WTC11 (cell line): ENCODE measurements around the gene IL4R. TPM values are rescaled to one million over a fixed set of nuclear protein-coding genes. Genes with fewer than 3 reads are reported as not detected.

Source experiments
- ATAC-seq: fragments of 200-7000 bp; cut with Tn5 transposase; 2 replicates; pipeline ENCODE4 v1.10.0; 2021; ENCODE audit warnings: mild to moderate bottlenecking, moderate library complexity
- CTCF ChIA-PET: fragments of 300-600 bp; sonication (Branson Sonifier 250); formaldehyde crosslinking; loops from one replicate; lab custom pipeline; 2021; ENCODE audit warnings: antibody characterized with exemption; lab: Charles Lee
- POLR2A ChIA-PET: fragments of 350-600 bp; sonication (Branson Sonifier 250); formaldehyde crosslinking; loops from one replicate; lab custom pipeline; 2021; ENCODE audit warnings: antibody characterized with exemption; lab: Charles Lee
- DNase-seq: peaks from one replicate; pipeline ENCODE4 v3.0.0; 2021; ENCODE audit warnings: low spot score
- H3K27ac Mint-ChIP-seq: 2 replicates; pipeline ENCODE4 v1.8.0; 2021; ENCODE audit warnings: mixed read lengths
- H3K27me3 Mint-ChIP-seq: 2 replicates; pipeline ENCODE4 v1.8.0; 2021; ENCODE audit warnings: low read depth, mild to moderate bottlenecking, moderate library complexity, mixed read lengths
- H3K36me3 Mint-ChIP-seq: 2 replicates; pipeline ENCODE4 v1.8.0; 2021; ENCODE audit warnings: mixed read lengths
- H3K4me1 Mint-ChIP-seq: 2 replicates; pipeline ENCODE4 v1.8.0; 2022; ENCODE audit warnings: mixed read lengths
- H3K4me3 Mint-ChIP-seq: 2 replicates; pipeline ENCODE4 v1.8.0; 2021; ENCODE audit warnings: mild to moderate bottlenecking, moderate library complexity, mixed read lengths
- H3K9me3 Mint-ChIP-seq: 2 replicates; pipeline ENCODE4 v1.8.0; 2021; ENCODE audit warnings: mixed read lengths
- ATF1 ChIP-seq: sonication (generic); formaldehyde crosslinking; IDR thresholded peaks from 2 replicates; pipeline ENCODE4 v1.8.1; 2023; ENCODE audit warnings: mild to moderate bottlenecking, moderate library complexity, missing genetic modification reagents
- ATF2 ChIP-seq: sonication (generic); formaldehyde crosslinking; IDR thresholded peaks from 2 replicates; pipeline ENCODE4 v1.8.1; 2022; ENCODE audit warnings: low read depth, missing genetic modification reagents, borderline replicate concordance
- CBFB ChIP-seq: sonication (generic); formaldehyde crosslinking; IDR thresholded peaks from 2 replicates; pipeline ENCODE4 v1.8.1; 2022; ENCODE audit warnings: mild to moderate bottlenecking, low read depth, missing genetic modification reagents
- ERG ChIP-seq: fragments of 250-450 bp; sonication (Bioruptor Pico); IDR thresholded peaks from 2 replicates; pipeline ENCODE4 v1.8.0; 2021; ENCODE audit warnings: mild to moderate bottlenecking
- ETV6 ChIP-seq: sonication (generic); formaldehyde crosslinking; IDR thresholded peaks from 2 replicates; pipeline ENCODE4 v1.8.1; 2022; ENCODE audit warnings: mild to moderate bottlenecking, missing genetic modification reagents
- GTF2I ChIP-seq: fragments of 250-450 bp; sonication (Bioruptor Pico); conservative IDR thresholded peaks from 2 replicates; pipeline ENCODE4 v1.4.0; 2021; ENCODE audit warnings: mild to moderate bottlenecking
- HMGA2 ChIP-seq: fragments of 250-450 bp; sonication (Bioruptor Pico); IDR thresholded peaks from 2 replicates; pipeline ENCODE4 v1.4.0; 2021; ENCODE audit warnings: mild to moderate bottlenecking, moderate library complexity
- JUN ChIP-seq: sonication (generic); formaldehyde crosslinking; IDR thresholded peaks from 2 replicates; pipeline ENCODE4 v1.8.0; 2023; ENCODE audit warnings: mild to moderate bottlenecking, missing genetic modification reagents
- MXD4 ChIP-seq: fragments of 250-450 bp; sonication (Bioruptor Pico); IDR thresholded peaks from 2 replicates; pipeline ENCODE4 v1.8.0; 2021; ENCODE audit warnings: mild to moderate bottlenecking, moderate library complexity, borderline replicate concordance
- OVOL2 ChIP-seq: fragments of 250-450 bp; sonication (Bioruptor Pico); IDR thresholded peaks from 2 replicates; pipeline ENCODE4 v1.9.0; 2021; ENCODE audit warnings: mild to moderate bottlenecking, borderline replicate concordance
- PREB ChIP-seq: sonication (generic); formaldehyde crosslinking; IDR thresholded peaks from 2 replicates; pipeline ENCODE4 v1.8.1; 2022; ENCODE audit warnings: mild to moderate bottlenecking, missing genetic modification reagents, moderate library complexity, borderline replicate concordance
- RORB ChIP-seq: fragments of 250-450 bp; sonication (Bioruptor Pico); IDR thresholded peaks from 2 replicates; pipeline ENCODE4 v1.9.0; 2021; ENCODE audit warnings: mild to moderate bottlenecking
- TCF7 ChIP-seq: sonication (generic); formaldehyde crosslinking; IDR thresholded peaks from 2 replicates; pipeline ENCODE4 v1.8.0; 2022; ENCODE audit warnings: mild to moderate bottlenecking, low read depth, missing genetic modification reagents, moderate library complexity
- ZMAT4 ChIP-seq: fragments of 250-450 bp; sonication (Bioruptor Pico); IDR thresholded peaks from 2 replicates; pipeline ENCODE4 v1.9.0; 2021; ENCODE audit warnings: mild to moderate bottlenecking
- ZNF263 ChIP-seq: sonication (generic); formaldehyde crosslinking; IDR thresholded peaks from 2 replicates; pipeline ENCODE4 v1.8.1; 2022; ENCODE audit warnings: low read depth, mild to moderate bottlenecking, moderate library complexity, missing genetic modification reagents
- ZNF281 ChIP-seq: sonication (generic); formaldehyde crosslinking; IDR thresholded peaks from 2 replicates; pipeline ENCODE4 v1.8.0; 2023; ENCODE audit warnings: mild to moderate bottlenecking, missing genetic modification reagents
- ZNF317 ChIP-seq: sonication (generic); formaldehyde crosslinking; IDR thresholded peaks from 2 replicates; pipeline ENCODE4 v1.8.1; 2023; ENCODE audit warnings: low read depth, mild to moderate bottlenecking, moderate library complexity, missing genetic modification reagents, borderline replicate concordance
- ZNF671 ChIP-seq: fragments of 250-450 bp; sonication (Bioruptor Pico); IDR thresholded peaks from 2 replicates; pipeline ENCODE4 v1.8.0; 2021; ENCODE audit warnings: mild to moderate bottlenecking
- total RNA-seq: library from RNA; stranded (reverse); gene quantifications from 3 replicates; pipeline ENCODE4 v1.2.3, GENCODE V29; 2021
- TF ChIP-seq, protein P1 (sequence below): sonication (generic); formaldehyde crosslinking; IDR thresholded peaks from 2 replicates; pipeline ENCODE4 v1.8.1; 2023; ENCODE audit warnings: mild to moderate bottlenecking, missing genetic modification reagents, moderate library complexity
- TF ChIP-seq, protein P2 (sequence below): fragments of 250-450 bp; sonication (Bioruptor Pico); IDR thresholded peaks from 2 replicates; pipeline ENCODE4 v1.9.0; 2021; ENCODE audit warnings: moderate library complexity, mild to moderate bottlenecking, inconsistent platforms, borderline replicate concordance
- TF ChIP-seq, protein P3 (sequence below): fragments of 250-450 bp; sonication (Bioruptor Pico); IDR thresholded peaks from 2 replicates; pipeline ENCODE4 v1.9.0; 2021; ENCODE audit warnings: mild to moderate bottlenecking, borderline replicate concordance

IL4R gene
- total RNA-seq, 1 experiment from 2014 or later, result 28.7 TPM

DNA sequence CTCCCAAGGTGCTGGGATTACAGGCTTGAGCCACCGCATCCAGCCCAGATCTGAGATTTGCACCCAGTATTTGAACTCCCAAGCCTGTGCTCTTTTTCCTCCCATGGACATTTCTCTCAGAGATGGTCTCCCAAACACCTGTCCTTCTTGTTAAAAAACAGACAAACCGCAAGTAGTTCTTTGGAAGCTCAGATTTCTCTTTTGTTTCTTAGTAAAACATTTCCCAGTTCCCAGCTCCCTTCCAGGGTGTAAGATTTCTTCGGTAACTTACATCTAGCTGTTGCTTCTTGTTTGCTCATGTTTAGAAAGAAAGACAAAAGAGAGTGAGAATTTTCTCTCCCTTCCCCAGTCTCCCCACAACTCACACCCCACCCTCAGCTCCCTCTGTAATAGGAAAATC, 36.2 kb downstream of the IL4R start (continued):
- TF ChIP-seq RORB (CRISPR knock-in tag) (no peak), OVOL2 (CRISPR knock-in tag) (no peak), ATF2 (CRISPR knock-in tag) (no peak), PREB (no peak), ZNF263 (CRISPR knock-in tag) (no peak)
- TF ChIP-seq, protein P1, sequence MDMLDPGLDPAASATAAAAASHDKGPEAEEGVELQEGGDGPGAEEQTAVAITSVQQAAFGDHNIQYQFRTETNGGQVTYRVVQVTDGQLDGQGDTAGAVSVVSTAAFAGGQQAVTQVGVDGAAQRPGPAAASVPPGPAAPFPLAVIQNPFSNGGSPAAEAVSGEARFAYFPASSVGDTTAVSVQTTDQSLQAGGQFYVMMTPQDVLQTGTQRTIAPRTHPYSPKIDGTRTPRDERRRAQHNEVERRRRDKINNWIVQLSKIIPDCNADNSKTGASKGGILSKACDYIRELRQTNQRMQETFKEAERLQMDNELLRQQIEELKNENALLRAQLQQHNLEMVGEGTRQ (CRISPR knock-in tag), result no peak
- TF ChIP-seq, protein P2, sequence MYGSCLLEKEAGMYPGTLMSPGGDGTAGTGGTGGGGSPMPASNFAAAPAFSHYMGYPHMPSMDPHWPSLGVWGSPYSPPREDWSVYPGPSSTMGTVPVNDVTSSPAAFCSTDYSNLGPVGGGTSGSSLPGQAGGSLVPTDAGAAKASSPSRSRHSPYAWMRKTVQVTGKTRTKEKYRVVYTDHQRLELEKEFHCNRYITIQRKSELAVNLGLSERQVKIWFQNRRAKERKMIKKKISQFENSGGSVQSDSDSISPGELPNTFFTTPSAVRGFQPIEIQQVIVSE (CRISPR knock-in tag), result no peak
- TF ChIP-seq, protein P3, sequence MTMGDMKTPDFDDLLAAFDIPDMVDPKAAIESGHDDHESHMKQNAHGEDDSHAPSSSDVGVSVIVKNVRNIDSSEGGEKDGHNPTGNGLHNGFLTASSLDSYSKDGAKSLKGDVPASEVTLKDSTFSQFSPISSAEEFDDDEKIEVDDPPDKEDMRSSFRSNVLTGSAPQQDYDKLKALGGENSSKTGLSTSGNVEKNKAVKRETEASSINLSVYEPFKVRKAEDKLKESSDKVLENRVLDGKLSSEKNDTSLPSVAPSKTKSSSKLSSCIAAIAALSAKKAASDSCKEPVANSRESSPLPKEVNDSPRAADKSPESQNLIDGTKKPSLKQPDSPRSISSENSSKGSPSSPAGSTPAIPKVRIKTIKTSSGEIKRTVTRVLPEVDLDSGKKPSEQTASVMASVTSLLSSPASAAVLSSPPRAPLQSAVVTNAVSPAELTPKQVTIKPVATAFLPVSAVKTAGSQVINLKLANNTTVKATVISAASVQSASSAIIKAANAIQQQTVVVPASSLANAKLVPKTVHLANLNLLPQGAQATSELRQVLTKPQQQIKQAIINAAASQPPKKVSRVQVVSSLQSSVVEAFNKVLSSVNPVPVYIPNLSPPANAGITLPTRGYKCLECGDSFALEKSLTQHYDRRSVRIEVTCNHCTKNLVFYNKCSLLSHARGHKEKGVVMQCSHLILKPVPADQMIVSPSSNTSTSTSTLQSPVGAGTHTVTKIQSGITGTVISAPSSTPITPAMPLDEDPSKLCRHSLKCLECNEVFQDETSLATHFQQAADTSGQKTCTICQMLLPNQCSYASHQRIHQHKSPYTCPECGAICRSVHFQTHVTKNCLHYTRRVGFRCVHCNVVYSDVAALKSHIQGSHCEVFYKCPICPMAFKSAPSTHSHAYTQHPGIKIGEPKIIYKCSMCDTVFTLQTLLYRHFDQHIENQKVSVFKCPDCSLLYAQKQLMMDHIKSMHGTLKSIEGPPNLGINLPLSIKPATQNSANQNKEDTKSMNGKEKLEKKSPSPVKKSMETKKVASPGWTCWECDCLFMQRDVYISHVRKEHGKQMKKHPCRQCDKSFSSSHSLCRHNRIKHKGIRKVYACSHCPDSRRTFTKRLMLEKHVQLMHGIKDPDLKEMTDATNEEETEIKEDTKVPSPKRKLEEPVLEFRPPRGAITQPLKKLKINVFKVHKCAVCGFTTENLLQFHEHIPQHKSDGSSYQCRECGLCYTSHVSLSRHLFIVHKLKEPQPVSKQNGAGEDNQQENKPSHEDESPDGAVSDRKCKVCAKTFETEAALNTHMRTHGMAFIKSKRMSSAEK, result no peak

DNA sequence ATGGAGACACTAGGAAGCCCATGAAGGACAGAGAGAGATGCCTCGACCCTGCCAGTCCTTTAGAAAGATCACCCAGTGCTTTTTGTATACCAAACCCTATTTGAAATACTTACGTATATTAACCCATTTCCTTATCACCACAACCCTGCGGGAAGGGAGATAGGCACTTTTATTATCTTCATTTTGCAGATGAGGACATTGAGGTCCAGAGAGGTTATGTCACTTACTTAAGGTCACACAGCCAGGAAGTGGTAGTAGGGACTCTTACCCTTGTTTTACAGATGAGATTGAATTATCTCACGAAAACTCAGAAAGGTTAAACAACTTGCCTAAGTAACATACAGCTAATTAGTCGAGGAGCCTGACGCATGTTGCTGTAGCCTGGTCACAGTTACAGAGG, 38.2 kb downstream of the IL4R start:
- Mint-ChIP-seq H3K9me3 (peaks cover 4% of the 10 kb centered on the region), H3K4me3 (no peak overlapping the region), H3K36me3 (peaks cover 69% of the 10 kb centered on the region), H3K4me1 (peaks cover 6% of the 10 kb centered on the region), H3K27ac (no peak overlapping the region), H3K27me3 (no peaks in the 10 kb centered on the region)
- POLR2A ChIA-PET, result interaction anchor here (0.7 kb wide), 1 partner anchor 191 kb away, joined by 4 read pairs; no protein-coding TSS in a partner anchor
- no peak for ATAC-seq
- no peak for DNase-seq
- CTCF ChIA-PET, result no interaction called here
- TF ChIP-seq ERG (CRISPR knock-in tag) (no peak), ATF1 (CRISPR knock-in tag) (no peak), CBFB (no peak), TCF7 (CRISPR knock-in tag) (no peak), HMGA2 (CRISPR knock-in tag) (no peak), ZNF671 (no peak), JUN (no peak), ZNF281 (CRISPR knock-in tag) (no peak), PREB (no peak), ZNF317 (CRISPR knock-in tag) (no peak), ETV6 (CRISPR knock-in tag) (no peak), GTF2I (no peak), MXD4 (no peak), ZMAT4 (CRISPR knock-in tag) (no peak)
- TF ChIP-seq, protein P2 (CRISPR knock-in tag), result no peak
